ENCODE data around the gene CIB4. TPM values are rescaled to one million over a fixed set of nuclear protein-coding genes. Genes with fewer than 3 reads are reported as not detected.

The CIB4 gene
- total and polyA plus RNA-seq, 2 experiments from 2014 or later = not detected

- Histone ChIP-seq H2AFZ (no peak overlapping the region), H3K4me1 (ENCODE audit: insufficient read depth) (no peaks in the 10 kb centered on the region), H3K4me2 (no peak overlapping the region), H3K9me3 (ENCODE audit: low read depth) (no peaks in the 10 kb centered on the region), H3K79me2 (no peaks in the 10 kb centered on the region), H4K20me1 (ENCODE audit: insufficient read depth, poor library complexity, severe bottlenecking) (no peaks in the 10 kb centered on the region), H3K27me3 (no peaks in the 10 kb centered on the region), H3K4me3 (no peak overlapping the region), H3K9me2 (replicated peaks; ENCODE audit: insufficient read depth) (no peaks in the 10 kb centered on the region), H3K36me3 (replicated peaks; ENCODE audit: insufficient read depth, low read depth) (no peaks in the 10 kb centered on the region), H3K27ac (no peak overlapping the region)
- WGBS (ENCODE audit: low lambda C conversion rate, missing lambda C conversion rate) = 96% methylated on average over 6 of the region's 6 CpGs
- no peak for DNase-seq (ENCODE audit: low spot score)
- TF ChIP-seq EZH2phosphoT487 (IDR thresholded peaks at IDR 0.05; ENCODE audit: low read depth, severe bottlenecking, unreplicated experiment) (no peak), CTCF (IDR thresholded peaks at IDR 0.05; ENCODE audit: poor library complexity) (no peak), EZH2 (IDR thresholded peaks at IDR 0.05; ENCODE audit: borderline replicate concordance) (no peak)
These were observed 61.0 kb downstream of the CIB4 start for GRCh38 chr2:26580151-26580550.

GRCh38 chr2:26579723-26580040 lies 61.5 kb downstream of the CIB4 start:
- H3K4me1 ChIP-seq (ENCODE audit: insufficient read depth) = no peaks in the 10 kb centered on the region
- H3K27ac ChIP-seq = no peak overlapping the region
- H3K36me3 ChIP-seq (replicated peaks; ENCODE audit: insufficient read depth, low read depth) = no peaks in the 10 kb centered on the region
- no peak for TF ChIP-seq CTCF (IDR thresholded peaks at IDR 0.05; ENCODE audit: poor library complexity)
- TF ChIP-seq EZH2phosphoT487 (IDR thresholded peaks at IDR 0.05; ENCODE audit: low read depth, severe bottlenecking, unreplicated experiment) = no peak
- H3K27me3 ChIP-seq = no peaks in the 10 kb centered on the region
- H3K9me2 ChIP-seq (replicated peaks; ENCODE audit: insufficient read depth) = no peaks in the 10 kb centered on the region
- DNase-seq (ENCODE audit: low spot score) = no peak
- no peak overlapping the region for H3K4me3 ChIP-seq
- H4K20me1 ChIP-seq (ENCODE audit: insufficient read depth, poor library complexity, severe bottlenecking) = no peaks in the 10 kb centered on the region
- WGBS (ENCODE audit: low lambda C conversion rate, missing lambda C conversion rate) = 87% methylated on average over 5 of the region's 5 CpGs
- no peak overlapping the region for H2AFZ ChIP-seq
- no peaks in the 10 kb centered on the region for H3K9me3 ChIP-seq (ENCODE audit: low read depth)
- no peaks in the 10 kb centered on the region for H3K79me2 ChIP-seq
- H3K4me2 ChIP-seq = no peak overlapping the region

GRCh38 chr2:26579025-26579722 lies 62.0 kb downstream of the CIB4 start:
- no peaks in the 10 kb centered on the region for H3K9me2 ChIP-seq (replicated peaks; ENCODE audit: insufficient read depth)
- no peaks in the 10 kb centered on the region for H4K20me1 ChIP-seq (ENCODE audit: insufficient read depth, poor library complexity, severe bottlenecking)
- no peaks in the 10 kb centered on the region for H3K36me3 ChIP-seq (replicated peaks; ENCODE audit: insufficient read depth, low read depth)
- H2AFZ ChIP-seq = no peak overlapping the region
- TF ChIP-seq EZH2 (IDR thresholded peaks at IDR 0.05; ENCODE audit: borderline replicate concordance) (no peak), EZH2phosphoT487 (IDR thresholded peaks at IDR 0.05; ENCODE audit: low read depth, severe bottlenecking, unreplicated experiment) (no peak), CTCF (IDR thresholded peaks at IDR 0.05; ENCODE audit: poor library complexity) (no peak)
- H3K27ac ChIP-seq = no peak overlapping the region
- no peak overlapping the region for H3K4me2 ChIP-seq
- no peak for DNase-seq (ENCODE audit: low spot score)
- H3K27me3 ChIP-seq = no peaks in the 10 kb centered on the region
- H3K4me3 ChIP-seq = no peak overlapping the region
- no peaks in the 10 kb centered on the region for H3K4me1 ChIP-seq (ENCODE audit: insufficient read depth)
- H3K9me3 ChIP-seq (ENCODE audit: low read depth) = no peaks in the 10 kb centered on the region
- H3K79me2 ChIP-seq = no peaks in the 10 kb centered on the region
- WGBS (ENCODE audit: low lambda C conversion rate, missing lambda C conversion rate) = 86% methylated on average over 11 of the region's 11 CpGs

Data from hepatocyte (in vitro differentiated cells).